22Rv1 (cell line): Measurements from ENCODE around the gene C12orf42.

Experiments
- H3K27ac ChIP-seq: fragments of 450-650 bp; 2 replicates; pipeline ENCODE4 v1.5.1; 2017
- CTCF ChIP-seq: fragments of 450-650 bp; IDR thresholded peaks from 2 replicates; pipeline ENCODE4 v1.5.1; 2017; ENCODE audit warnings: mild to moderate bottlenecking
- ZFX ChIP-seq: fragments of 450-650 bp; IDR thresholded peaks from 2 replicates; pipeline ENCODE4 v1.6.1; 2017; ENCODE audit warnings: antibody characterized with exemption, borderline replicate concordance

Gene C12orf42

GRCh38 chr12:103513875-103514274, 18.1 kb upstream of the C12orf42 start:
- no peak overlapping the region for H3K27ac ChIP-seq
- no peak for TF ChIP-seq CTCF
- TF ChIP-seq ZFX, result no peak

- no peak overlapping the region for H3K27ac ChIP-seq
- TF ChIP-seq ZFX, result no peak
- no peak for TF ChIP-seq CTCF
These were observed 9.8 kb upstream of the C12orf42 start for GRCh38 chr12:103505371-103506236.

- H3K27ac ChIP-seq, result no peak overlapping the region
- TF ChIP-seq CTCF, result no peak
- TF ChIP-seq ZFX, result no peak
These were observed 8.8 kb upstream of the C12orf42 start for GRCh38 chr12:103504606-103505005.

GRCh38 chr12:103503546-103504480, 8.0 kb upstream of the C12orf42 start:
- TF ChIP-seq CTCF (peak; percentile 77), ZFX (no peak)
- H3K27ac ChIP-seq, result no peak overlapping the region

- no peak for TF ChIP-seq CTCF
- H3K27ac ChIP-seq, result no peak overlapping the region
These were observed 5.7 kb upstream of the C12orf42 start for GRCh38 chr12:103501447-103501846.

- H3K27ac ChIP-seq, result no peak overlapping the region
- TF ChIP-seq CTCF, result no peak
- TF ChIP-seq ZFX, result no peak
These were observed 3.8 kb upstream of the C12orf42 start for GRCh38 chr12:103499571-103499970.
